ENCODE measurements around the gene MYO18B.

- TF ChIP-seq CTCF (IDR thresholded peaks at IDR 0.05), result no peak
- no peak for TF ChIP-seq EZH2 (IDR thresholded peaks at IDR 0.05; ENCODE audit: borderline replicate concordance, insufficient read depth, low read depth, low read length, poor library complexity, severe bottlenecking)
Measured at GRCh38 chr22:25765016-25765367, 23.0 kb downstream of the MYO18B start.
